Retinal pigment epithelial cell (primary cell): Measurements from ENCODE around the gene ANXA1.

Source experiments
- DNase-seq: peaks from one replicate; pipeline ENCODE4 v3.0.0-alpha.2; 2010; ENCODE audit warnings: low read depth
- H3K4me3 ChIP-seq: 2 replicates; pipeline ENCODE4 v1.5.1; 2011; ENCODE audit warnings: mild to moderate bottlenecking, low read length, control low read depth, moderate library complexity
- CTCF ChIP-seq: conservative IDR thresholded peaks from 2 replicates; pipeline ENCODE4 v1.5.1; 2011; ENCODE audit warnings: low read depth, low read length, control low read depth, inconsistent platforms

ANXA1 gene

GRCh38 chr9:73137286-73137899 lies 14.3 kb upstream of the ANXA1 start:
- H3K4me3 ChIP-seq, result no peak overlapping the region
- DNase-seq, result peak; percentile 67
- TF ChIP-seq CTCF, result no peak

- no peak for TF ChIP-seq CTCF
- H3K4me3 ChIP-seq, result no peak overlapping the region
- no peak for DNase-seq
These were observed 13.8 kb upstream of the ANXA1 start for GRCh38 chr9:73137914-73138313.

GRCh38 chr9:73138516-73138915 lies 13.1 kb upstream of the ANXA1 start:
- TF ChIP-seq CTCF, result no peak
- DNase-seq, result no peak
- H3K4me3 ChIP-seq, result no peak overlapping the region

GRCh38 chr9:73141282-73141681 lies 10.4 kb upstream of the ANXA1 start:
- no peak for TF ChIP-seq CTCF
- no peak for DNase-seq
- H3K4me3 ChIP-seq, result no peak overlapping the region

- no peak for DNase-seq
- TF ChIP-seq CTCF, result no peak
- H3K4me3 ChIP-seq, result no peak overlapping the region
These were observed 7.8 kb upstream of the ANXA1 start for GRCh38 chr9:73143711-73144328.

- no peak for DNase-seq
- TF ChIP-seq CTCF, result no peak
- no peak overlapping the region for H3K4me3 ChIP-seq
These were observed 5.4 kb upstream of the ANXA1 start for GRCh38 chr9:73146111-73146815.
